Activated CD4-positive, alpha-beta T cell treated with anti-CD3 and anti-CD28 coated beads, Interleukin-2, Interleukin-6, amounts not matched to agents 100 ng/mL and 50 ng/mL, durations not matched to agents 16 hours and 8 hours (primary cell): ENCODE measurements around the gene CFAP92.
A peak's percentile ranks its signal among the peaks of the same experiment; 100 is the strongest.

Experiments
- DNase-seq: peaks from one replicate; pipeline ENCODE4 v3.0.0-alpha.2; 2020

Gene CFAP92

GRCh38 chr3:129025691-129026435 is 32.0 kb upstream of the CFAP92 start:
- DNase-seq: no peak

DNA sequence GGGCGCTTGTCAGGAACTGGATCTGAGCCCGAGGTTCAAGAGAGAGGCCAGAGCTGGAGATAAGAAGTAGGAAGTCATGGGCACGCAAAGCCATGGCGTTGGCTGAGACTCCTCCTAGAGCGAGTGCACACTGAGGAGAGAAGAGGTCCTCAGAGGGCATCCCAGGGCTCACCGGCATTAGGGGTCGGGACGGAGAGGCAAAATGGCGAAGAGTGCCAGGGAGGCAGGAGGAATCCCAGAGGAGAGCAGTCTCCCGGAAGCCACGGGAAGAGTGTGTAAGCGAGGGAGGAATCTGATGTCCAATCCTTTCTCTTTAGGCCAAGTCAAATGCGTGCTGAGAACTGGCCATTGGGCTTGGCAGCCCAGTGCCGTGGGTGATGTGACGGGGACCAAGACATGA is 31.2 kb upstream of the CFAP92 start:
- DNase-seq: no peak

DNA sequence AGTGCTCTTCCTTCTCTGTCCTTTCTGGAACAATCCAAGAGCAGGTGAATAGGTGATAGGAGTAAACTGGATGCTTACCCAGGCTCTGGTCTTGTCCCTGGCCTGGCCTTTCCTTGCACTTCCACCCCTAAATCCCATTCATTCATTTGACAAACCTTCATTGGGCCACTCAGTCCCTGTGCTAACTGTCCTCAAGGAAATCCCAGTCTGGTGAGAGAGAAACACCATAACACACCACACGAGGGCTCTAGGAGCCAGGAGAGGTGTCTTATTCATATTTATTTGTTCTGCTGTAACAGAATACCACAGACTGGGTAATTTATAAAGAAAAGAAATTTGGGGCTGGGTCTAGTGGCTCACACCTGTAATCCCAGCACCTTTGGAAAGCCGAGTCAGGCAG is 30.0 kb upstream of the CFAP92 start:
- no peak for DNase-seq

GRCh38 chr3:129023008-129023358 is 29.1 kb upstream of the CFAP92 start:
- DNase-seq: no peak

- DNase-seq: no peak
Observed at GRCh38 chr3:129022114-129023007, 28.5 kb upstream of the CFAP92 start.

DNA sequence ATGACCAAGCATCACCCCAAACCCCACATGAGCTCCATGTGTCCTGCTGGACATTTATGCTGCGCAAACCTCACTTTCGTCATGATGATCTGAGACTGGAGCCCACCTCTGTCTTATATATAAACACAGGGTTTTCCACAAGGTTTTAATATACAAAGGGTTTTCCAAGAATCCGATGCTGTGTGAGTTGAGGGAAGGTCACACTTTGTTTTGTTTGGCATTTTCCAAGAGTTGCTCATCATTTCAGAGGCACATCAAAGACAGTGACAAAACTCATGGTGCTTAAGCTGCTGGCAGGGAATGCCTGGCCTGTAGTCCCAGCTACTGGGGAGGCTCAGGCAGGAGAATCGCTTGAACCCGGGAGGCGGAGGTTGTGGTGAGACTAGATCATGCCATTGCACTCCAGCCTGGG is 27.3 kb upstream of the CFAP92 start:
- no peak for DNase-seq

DNA sequence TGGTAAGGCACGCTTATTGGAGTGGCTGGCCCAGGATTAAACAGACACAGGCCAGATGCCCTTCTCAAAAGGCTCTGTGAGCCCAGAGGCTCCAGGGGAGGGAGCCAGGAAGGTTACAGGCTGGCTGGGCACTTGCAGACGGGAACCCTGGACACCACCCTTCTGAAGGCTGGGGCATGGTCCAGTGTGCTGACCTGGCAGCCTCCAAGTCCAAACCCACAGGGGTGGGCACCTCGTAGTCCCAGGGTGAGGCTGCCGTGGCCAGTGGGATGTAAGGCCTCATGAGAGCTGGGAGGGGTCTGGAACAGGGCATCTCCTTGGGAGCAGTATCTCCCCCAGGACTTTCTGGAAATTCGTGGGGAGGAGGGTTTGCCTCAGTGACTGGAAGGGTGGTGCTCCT is 26.8 kb upstream of the CFAP92 start:
- no peak for DNase-seq

DNA sequence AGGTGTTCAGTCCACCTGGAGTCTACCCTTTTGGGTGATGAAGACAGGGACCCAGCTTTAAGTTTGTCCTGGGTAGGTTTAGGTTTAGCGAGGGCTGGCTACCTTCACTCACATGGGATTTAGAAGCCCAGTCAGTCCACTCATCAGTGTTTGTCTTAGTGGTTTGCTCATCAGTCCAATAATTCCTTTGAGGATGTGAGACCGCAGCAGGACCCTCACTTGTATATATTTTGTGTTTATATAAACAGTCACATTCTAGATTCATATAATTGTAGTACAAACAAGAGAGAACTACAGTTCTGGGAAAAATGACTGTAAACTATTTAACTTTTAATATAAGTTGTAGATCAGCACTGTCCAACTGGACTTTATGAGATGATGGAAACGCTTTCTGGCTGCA is 25.4 kb upstream of the CFAP92 start:
- no peak for DNase-seq

DNA sequence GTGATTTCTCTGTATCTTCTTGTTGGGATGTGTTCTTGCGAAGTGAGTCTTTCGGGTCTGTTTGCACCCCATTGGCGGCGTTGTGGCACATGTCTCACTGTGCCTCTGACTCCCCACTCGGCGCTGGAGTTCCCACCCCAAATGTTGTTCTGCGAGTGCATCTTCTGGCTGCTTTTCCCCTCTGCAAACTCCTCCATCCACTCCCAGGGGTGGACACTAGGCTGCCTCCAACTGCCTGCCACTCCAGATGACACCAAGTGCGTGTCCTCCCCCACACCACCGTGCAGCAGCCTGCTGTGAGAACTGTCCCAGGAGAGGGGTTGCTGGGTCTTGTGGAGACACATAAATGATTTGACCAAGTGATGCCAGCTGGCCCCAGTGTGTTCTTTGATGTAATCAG is 24.9 kb upstream of the CFAP92 start:
- no peak for DNase-seq

GRCh38 chr3:129018271-129018670 is 24.4 kb upstream of the CFAP92 start:
- DNase-seq: no peak

DNA sequence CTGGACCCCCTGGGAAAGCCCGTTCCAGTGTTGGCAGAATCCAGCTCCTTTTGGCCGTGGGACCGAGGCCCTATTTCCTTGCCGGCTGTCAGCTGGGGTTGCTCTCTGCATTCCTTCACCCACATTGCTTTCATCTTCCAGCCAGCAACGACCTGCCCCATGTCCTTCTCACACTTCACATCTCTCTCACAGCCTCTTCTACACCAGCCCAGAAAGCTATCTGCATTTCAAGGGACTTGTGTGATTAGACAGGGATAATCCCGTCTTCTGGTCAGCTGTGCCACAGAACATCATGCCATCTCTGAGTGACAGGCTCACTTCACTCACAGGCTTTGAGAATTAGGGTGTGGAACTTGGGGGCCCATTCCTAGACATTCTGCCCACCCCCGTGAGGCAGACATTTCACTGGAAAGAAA is 23.6 kb upstream of the CFAP92 start:
- no peak for DNase-seq

DNA sequence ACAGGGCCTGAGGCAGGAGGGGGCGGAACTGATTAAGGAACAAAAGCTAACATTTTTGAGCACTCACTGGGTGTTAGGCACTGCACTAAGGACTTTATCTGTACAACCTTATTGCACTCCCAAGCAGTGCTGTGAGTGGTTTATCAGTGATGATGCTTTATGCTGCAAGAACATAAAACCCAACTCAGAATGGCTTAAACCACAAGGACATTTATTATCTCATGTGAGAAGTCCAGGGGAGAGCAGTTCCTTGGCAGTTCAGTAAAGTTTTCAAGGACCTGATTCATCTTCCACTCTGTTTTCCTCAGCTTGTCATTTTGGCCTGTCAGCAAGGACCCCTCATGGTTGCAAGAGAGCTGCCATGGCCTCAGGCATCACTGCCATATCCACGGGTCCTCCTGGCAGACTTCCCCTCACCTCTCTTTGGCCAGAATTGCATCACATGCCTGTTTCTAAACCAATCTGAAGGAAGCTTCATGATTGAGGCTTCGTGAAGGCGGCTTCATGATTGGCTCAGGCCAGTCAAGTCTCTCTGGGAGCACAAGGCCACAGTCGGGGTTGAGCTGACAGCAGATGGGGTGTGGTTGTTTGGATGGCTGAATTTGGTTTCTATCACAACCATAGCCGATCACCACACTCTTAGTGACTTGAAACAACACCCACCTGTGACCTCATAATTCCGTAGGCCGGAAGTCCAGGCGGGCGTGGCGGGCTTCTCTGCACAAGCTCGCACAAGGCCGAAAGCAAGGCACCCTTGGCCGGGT is 23.0 kb upstream of the CFAP92 start:
- DNase-seq: peak; percentile 24

DNA sequence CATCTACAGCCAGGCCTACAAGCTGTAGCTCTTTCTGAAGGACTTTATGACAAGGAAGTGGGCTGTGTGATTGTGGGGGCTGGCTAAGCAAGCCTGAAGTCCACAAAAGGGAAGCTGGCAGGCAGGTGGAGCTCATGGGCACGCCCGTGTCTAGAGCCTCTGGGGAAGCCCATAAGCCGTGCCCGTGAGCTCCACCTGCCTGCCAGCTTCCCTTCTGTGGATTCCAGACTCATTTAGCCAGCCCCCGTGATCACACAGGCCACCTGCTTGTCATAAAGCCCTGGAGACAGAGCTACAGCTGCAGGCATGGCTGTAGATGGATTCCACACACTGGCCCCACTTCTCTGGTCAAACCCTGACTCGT is 22.5 kb upstream of the CFAP92 start:
- peak; percentile 63 for DNase-seq

DNA sequence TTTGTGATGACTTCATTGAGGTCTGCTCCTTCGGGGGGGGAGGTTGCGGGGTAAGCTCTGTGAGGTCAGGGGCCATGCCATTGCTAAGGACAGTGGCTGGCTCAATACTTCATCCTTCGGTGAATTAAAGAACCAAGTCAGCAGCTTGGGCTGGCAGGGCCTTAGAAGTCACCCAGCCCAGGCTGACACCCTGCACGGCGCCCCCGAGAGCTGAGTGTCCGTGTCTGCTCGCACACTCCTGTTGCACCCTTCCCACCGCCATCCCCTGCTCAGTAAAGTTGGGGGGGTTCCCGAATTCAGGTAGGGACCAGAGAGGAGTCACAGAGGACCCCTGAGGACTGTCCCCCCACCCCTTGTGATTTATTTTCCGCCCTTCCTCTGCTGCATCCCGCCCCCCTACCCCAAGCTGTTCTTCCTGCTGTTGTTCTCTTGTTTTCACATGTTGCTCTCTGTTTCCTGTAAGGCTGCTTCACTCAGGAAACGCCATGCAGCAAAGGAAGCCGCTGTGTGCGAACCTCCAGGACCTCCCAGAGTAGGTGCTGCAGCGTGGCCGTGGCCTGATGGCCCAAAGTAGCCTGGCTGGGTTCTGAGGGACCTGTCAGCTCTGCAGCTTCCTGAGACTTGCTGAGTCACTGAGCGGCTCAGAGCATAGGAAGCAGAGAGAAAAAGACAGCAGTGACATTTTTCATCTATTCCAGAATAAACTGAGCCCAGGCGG is 21.7 kb upstream of the CFAP92 start:
- peak; percentile 65 for DNase-seq

- no peak for DNase-seq
Observed at GRCh38 chr3:129014793-129015345, 21.0 kb upstream of the CFAP92 start.

GRCh38 chr3:129014148-129014547 is 20.3 kb upstream of the CFAP92 start:
- no peak for DNase-seq

DNA sequence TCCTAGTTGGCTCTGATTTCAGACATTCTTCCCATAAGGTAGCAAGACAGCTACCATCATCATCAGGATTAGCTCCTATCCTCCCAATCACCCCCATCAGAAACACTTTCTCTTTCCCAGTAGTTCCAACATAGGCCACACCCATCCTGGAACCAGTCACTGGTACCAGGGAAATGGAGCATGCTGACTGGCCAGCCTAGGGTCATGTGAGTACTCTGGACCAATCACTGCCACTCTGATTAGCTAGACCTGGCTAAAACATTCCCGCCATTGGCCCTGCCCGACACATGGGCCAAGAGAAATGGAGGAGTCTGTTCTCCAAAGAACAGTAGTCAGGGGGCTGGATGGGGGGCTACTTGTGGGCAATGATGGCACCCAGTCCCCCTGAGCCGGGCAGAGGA is 19.6 kb upstream of the CFAP92 start:
- peak; percentile 19 for DNase-seq

- DNase-seq: no peak
Observed at GRCh38 chr3:129010310-129010956, 16.6 kb upstream of the CFAP92 start.

- no peak for DNase-seq
Observed at GRCh38 chr3:129009266-129009665, 15.4 kb upstream of the CFAP92 start.

GRCh38 chr3:129007792-129008191 is 13.9 kb upstream of the CFAP92 start:
- DNase-seq: no peak

GRCh38 chr3:129006864-129007263 is 13.0 kb upstream of the CFAP92 start:
- DNase-seq: no peak
